GM21360 (cell line): ENCODE results near the gene NINJ1.

Source experiments
- ATAC-seq: cut with Tn5 transposase; IDR thresholded peaks from one replicate; pipeline ENCODE4 v1.9.1; 2021; ENCODE audit warnings: mild to moderate bottlenecking, moderate library complexity; ENCODE audit not compliant: unreplicated experiment

Gene NINJ1

GRCh38 chr9:93134015-93134739 lies at the start of gene NINJ1:
Gene NINJ1, minus strand, starts transcription at chr9:93134251. Its CDS starts 34 bp downstream, at chr9:93134217.
- peak; percentile 64 for ATAC-seq

DNA sequence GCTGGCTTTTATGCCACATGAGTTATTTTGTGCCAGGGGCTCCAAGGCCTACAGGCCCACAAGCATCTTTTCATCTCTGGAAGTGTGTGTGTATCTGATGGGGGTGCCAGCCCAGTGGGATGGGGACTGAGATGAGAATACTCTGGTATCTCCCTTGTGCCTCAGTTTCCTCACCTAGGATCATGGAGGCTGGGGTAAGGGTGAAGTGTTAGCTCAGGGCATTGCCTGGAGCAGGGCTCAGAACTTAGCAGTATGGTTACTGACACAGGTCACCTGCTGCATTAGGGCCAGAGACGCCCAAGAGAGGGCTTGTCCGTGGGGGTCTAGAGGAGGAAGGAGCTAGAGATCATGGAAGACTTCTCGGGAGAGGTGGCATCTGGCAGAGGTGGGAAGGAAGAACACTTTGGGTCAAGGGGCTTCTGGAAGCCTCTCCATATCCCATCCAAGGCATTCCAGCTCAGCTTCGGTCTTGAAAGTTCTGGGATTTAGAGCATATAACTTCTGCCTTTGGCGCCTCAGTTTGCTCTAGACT lies 49.1 kb upstream of the NINJ1 start:
- no peak for ATAC-seq

GRCh38 chr9:93182572-93182971 lies 48.5 kb upstream of the NINJ1 start:
- no peak for ATAC-seq

DNA sequence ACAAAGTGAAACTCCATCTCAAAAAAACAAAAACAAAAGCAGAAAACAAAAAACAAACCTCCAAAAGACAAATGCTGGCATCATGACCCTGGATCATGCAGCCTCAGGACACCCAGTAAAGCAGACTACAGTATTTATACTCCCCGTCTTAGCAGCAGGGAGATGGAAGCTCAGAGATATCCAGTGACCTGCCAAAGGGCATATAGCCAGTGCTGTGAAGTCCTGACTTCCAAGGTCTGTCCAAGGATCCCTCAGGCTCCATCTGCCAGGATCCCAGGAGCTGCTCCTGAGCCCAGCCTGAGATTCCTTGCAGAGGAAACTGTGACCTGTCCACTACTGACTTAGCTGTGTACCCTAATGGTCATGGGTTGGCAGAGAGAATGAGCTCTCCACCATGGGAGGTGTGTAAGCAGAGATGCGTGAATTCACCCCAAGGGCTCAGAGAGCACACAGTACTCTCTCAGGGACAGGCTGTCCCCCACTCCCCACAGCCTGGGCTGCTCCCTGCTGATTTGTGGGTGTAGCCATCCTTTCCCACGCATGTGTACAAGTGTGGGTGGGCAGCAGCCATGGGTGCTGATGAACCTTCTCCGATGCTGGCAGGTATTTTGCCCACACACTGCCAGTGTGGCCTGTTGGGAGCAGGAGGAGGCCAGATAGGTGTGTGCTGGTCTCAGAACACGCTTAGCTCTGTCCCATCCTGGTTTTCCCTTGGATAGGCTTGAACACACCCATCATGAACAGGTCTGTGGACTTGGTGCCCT lies 47.8 kb upstream of the NINJ1 start:
- no peak for ATAC-seq

GRCh38 chr9:93180938-93181337 lies 46.9 kb upstream of the NINJ1 start:
- ATAC-seq = no peak

- no peak for ATAC-seq
Measured at GRCh38 chr9:93178851-93179786, 45.1 kb upstream of the NINJ1 start.

DNA sequence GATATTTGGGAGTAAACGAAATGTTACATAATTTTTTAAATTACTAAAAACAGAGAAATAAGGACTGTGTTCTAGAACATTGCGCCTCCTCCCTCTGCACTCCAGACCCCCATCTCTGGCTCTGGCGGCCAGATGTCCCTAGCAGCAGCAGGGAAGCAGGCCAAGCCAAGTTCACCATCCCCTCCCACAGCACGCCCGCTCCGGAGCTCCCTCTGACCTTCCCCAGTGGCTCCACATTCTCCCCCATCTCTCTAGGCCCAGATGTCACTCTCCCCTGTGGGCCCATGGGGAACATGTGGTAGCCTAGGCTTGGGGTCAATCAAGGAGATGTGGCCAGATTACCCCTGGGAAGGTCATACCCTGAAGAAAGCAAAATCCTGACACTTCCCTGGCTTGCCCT lies 43.6 kb upstream of the NINJ1 start:
- no peak for ATAC-seq

DNA sequence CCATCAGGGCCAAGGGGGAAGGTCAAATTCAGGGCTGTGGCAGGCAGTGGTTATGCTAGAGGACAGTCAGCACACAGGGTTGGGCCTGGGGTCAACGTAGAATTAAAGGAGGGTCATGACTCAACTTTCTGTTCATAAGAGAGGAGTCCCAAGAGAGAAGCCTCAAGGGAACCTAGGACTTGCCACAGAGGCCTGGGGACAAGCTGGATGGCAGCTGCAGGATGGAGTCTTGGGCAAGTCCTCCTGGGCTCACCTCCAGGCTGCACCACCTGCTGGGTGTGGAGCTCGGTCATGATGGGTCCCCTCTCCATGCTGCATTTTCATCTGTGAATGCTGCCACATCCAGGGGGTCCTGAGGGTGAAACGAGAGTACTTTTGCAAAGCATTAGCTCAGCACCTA lies 40.9 kb upstream of the NINJ1 start:
- no peak for ATAC-seq

- no peak for ATAC-seq
Measured at GRCh38 chr9:93173365-93174051, 39.5 kb upstream of the NINJ1 start.

DNA sequence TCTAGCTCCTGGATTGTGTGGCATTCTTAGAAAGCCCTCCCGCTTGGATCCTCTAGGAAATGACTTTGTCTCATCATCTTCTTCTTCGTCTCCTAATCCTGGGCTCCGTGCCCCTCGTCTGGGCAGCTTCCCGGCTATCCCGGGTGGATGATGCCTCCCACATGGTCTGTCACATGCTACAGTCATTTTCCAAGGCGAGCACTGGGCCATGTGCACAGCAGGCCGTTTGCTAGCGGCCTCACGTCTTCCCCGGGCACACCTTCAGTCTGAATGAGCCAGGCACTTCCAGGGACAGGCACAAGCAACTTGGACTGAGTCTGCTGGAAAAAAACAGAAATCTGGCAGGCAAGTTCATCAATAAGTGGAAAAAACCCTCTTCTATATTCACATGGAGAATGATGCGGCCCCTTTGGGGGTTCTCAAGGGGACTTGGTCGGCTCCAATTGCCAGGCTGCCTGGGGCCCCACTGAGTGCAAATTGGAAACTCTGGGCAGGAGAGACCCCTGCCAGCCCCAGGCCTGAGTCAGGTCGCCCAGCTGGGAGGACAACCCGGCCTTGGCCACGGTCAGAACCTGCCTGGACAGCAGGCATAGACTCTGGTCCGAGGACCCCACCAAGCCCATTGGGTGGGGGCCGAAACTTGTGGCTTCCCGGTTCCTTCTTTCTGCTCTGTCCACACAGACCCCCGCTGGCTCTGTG lies 38.8 kb upstream of the NINJ1 start:
- no peak for ATAC-seq

DNA sequence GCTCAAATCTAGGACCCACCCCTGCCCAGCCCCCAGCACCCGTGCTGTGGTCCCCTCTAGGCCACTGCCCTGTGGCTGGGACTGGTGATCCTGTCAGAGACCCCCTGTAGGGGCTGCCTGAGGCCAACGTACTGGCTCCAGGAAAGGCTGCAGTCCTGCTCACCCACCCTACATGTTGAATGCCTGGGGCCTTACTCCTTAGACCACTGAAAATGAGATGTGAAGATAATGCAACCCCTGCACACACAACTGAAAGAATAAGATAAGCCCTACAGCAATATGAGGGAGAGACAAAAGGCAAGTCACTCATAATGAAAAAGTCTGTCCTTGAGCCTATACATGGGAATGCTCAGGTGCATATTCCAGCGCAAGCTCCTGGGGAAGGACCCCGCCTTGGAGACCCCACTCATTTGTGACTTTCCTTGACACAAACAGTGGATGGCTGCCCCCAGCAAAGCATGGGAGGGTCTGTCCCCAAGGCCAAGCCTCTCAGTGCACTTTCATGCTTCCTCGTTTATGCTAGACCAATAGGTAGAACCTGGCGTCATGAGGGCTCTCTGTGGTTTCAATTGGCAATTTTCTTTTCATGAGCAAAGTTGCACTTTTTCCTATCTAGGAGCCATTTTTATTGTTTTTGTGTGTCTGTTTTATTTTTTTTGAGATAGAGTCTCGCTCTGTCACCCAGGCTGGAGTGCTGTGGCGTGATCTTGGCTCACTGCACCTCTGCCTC lies 37.4 kb upstream of the NINJ1 start:
- no peak for ATAC-seq

GRCh38 chr9:93170571-93170970 lies 36.5 kb upstream of the NINJ1 start:
- ATAC-seq = no peak

- ATAC-seq = no peak
Measured at GRCh38 chr9:93169444-93169843, 35.4 kb upstream of the NINJ1 start.

- no peak for ATAC-seq
Measured at GRCh38 chr9:93168581-93168980, 34.5 kb upstream of the NINJ1 start.

DNA sequence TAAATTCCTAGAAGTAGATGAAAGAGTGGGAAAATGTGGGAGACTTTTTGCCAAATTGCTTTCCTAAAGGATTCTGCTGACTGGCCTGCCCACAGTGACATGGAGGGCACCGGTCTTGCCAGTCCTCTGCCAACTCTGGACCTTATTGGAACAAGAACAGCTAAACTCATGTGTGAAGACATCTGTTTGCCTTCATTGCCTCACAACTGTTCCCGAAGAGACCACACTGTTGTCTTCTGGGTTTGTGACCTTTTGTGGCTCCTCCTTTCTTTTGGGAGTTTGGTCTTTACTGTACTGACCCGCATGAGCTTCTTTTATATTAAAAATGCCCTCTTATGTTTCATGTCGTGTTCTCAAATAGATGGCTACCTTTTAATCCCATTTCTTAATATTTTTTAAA lies 33.8 kb upstream of the NINJ1 start:
- ATAC-seq = no peak

GRCh38 chr9:93167185-93167584 lies 33.1 kb upstream of the NINJ1 start:
- no peak for ATAC-seq

GRCh38 chr9:93166699-93167098 lies 32.6 kb upstream of the NINJ1 start:
- ATAC-seq = no peak

GRCh38 chr9:93164085-93164484 lies 30.0 kb upstream of the NINJ1 start:
- ATAC-seq = no peak
